K562 (cell line): ENCODE measurements around the gene SLC8A2. TPM values are rescaled to one million over a fixed set of nuclear protein-coding genes. Genes with fewer than 3 reads are reported as not detected.

Experiments used
- ATAC-seq: fragments of 200-7000 bp; cut with Tn5 transposase; 3 replicates; pipeline ENCODE4 v1.9.1; 2020; ENCODE audit warnings: moderate library complexity
- BruUV-seq: library from RNA; stranded (reverse); fragments of 400-500 nt; replicated peaks from 2 replicates; lab custom pipeline; 2021; lab: Mats Ljungman, UMichigan
- CTCF ChIA-PET: fragments of 300-600 bp; formaldehyde crosslinking; extraction: SDS; loops from one replicate; lab custom pipeline; 2021; ENCODE audit warnings: low intra/inter-chr PET ratio; lab: Yijun Ruan, JAX
- POLR2A ChIA-PET: fragments of 300-600, 350-650 bp; sonication (Branson Sonifier 250); formaldehyde crosslinking; extraction: SDS; loops from one replicate; lab custom pipeline; 2021; ENCODE audit warnings: antibody characterized with exemption, inconsistent platforms; lab: Yijun Ruan, JAX
- DNase-seq, 4 experiments: peaks; one replicate each; pipeline versions ENCODE4 v3.0.0 to v3.0.0-alpha.2; 2011 to 2018; ENCODE audit warnings: low spot score in 3 of 4, mixed read lengths in 3 of 4; ENCODE audit errors: extremely low read depth in 1 of 4
- FAIRE-seq: peaks from 2 replicates; lab custom pipeline; 2011; peaks lifted over from hg19 to GRCh38; lab: Jason Lieb, UNC
- H2AFZ ChIP-seq: 2 replicates; pipeline ENCODE4 v1.6.0; 2011; ENCODE audit warnings: low read depth, low read length, control low read depth, inconsistent platforms
- H3K27ac ChIP-seq: fragments of 200-600 bp; 3 replicates; pipeline ENCODE4 v1.8.0; 2011; ENCODE audit warnings: low read depth, mild to moderate bottlenecking, control low read depth, inconsistent platforms, low read length, moderate library complexity, mixed read lengths; ENCODE audit errors: extremely low read depth
- H3K27me3 ChIP-seq, 2 experiments: fragments of 300-600 bp in 1 of 2; 2 replicates in 1 of 2; 3 replicates in 1 of 2; pipeline versions ENCODE4 v1.6.0 to v1.8.0; 2011; ENCODE audit warnings: inconsistent platforms in 2 of 2, low read length in 2 of 2, mild to moderate bottlenecking in 1 of 2, mixed read lengths in 1 of 2, moderate library complexity in 1 of 2; ENCODE audit not compliant: control insufficient read depth in 2 of 2, insufficient read depth in 2 of 2
- H3K36me3 ChIP-seq: fragments of 300-600 bp; 3 replicates; pipeline ENCODE4 v1.8.0; 2011; ENCODE audit warnings: mild to moderate bottlenecking, low read length, inconsistent platforms; ENCODE audit not compliant: control insufficient read depth, insufficient read depth
- H3K4me1 ChIP-seq, 2 experiments: fragments of 200-600 bp in 1 of 2; replicated peaks in 1 of 2; 2 replicates in 1 of 2; 3 replicates in 1 of 2; pipeline versions ENCODE4 v1.5.1 to v1.8.0; 2011; ENCODE audit warnings: inconsistent platforms in 2 of 2, low read length in 2 of 2, mild to moderate bottlenecking in 1 of 2, mixed read lengths in 1 of 2, moderate library complexity in 1 of 2; ENCODE audit not compliant: control insufficient read depth in 2 of 2, insufficient read depth in 2 of 2
- H3K4me2 ChIP-seq: 2 replicates; pipeline ENCODE4 v1.6.1; 2011; ENCODE audit warnings: low read length, control low read depth, inconsistent platforms, mixed read lengths; ENCODE audit not compliant: insufficient read depth
- H3K4me3 ChIP-seq: fragments of 200-600 bp; sonication (generic), shearing (Covaris generic); 2 replicates; pipeline ENCODE4 v1.5.1; 2016; ENCODE audit warnings: control low read depth, inconsistent platforms
- H3K79me2 ChIP-seq: fragments of 200-600 bp; 3 replicates; pipeline ENCODE4 v1.8.0; 2011; ENCODE audit warnings: low read length, inconsistent platforms; ENCODE audit not compliant: control insufficient read depth, insufficient read depth
- H3K9ac ChIP-seq, 2 experiments: 2 replicates each; pipeline versions ENCODE4 v1.6.0 to v1.6.1; 2011; ENCODE audit warnings: low read depth in 2 of 2, low read length in 2 of 2, control low read depth in 1 of 2, inconsistent platforms in 1 of 2, mild to moderate bottlenecking in 1 of 2, mixed read lengths in 1 of 2; ENCODE audit not compliant: insufficient read depth in 1 of 2
- H3K9me1 ChIP-seq: one replicate; pipeline ENCODE4 v1.6.0; 2011; ENCODE audit warnings: inconsistent platforms, mild to moderate bottlenecking, low read length, moderate library complexity; ENCODE audit not compliant: control insufficient read depth, insufficient read depth
- H3K9me3 ChIP-seq: replicated peaks from 2 replicates; pipeline ENCODE4 v1.5.1; 2011; ENCODE audit warnings: low read depth, low read length, inconsistent platforms; ENCODE audit not compliant: control insufficient read depth, insufficient read depth
- H4K20me1 ChIP-seq: replicated peaks from 2 replicates; pipeline ENCODE4 v1.6.1; 2011; ENCODE audit warnings: low read length, inconsistent platforms, mixed read lengths; ENCODE audit not compliant: control insufficient read depth, insufficient read depth
- BMI1 ChIP-seq: fragments of 150-350 bp; IDR thresholded peaks from 2 replicates; pipeline ENCODE4 v1.6.1; 2014; ENCODE audit warnings: low read length
- BRCA1 ChIP-seq, 2 experiments: fragments of 450-650 bp in 1 of 2; sonication (generic) in 1 of 2; formaldehyde crosslinking in 1 of 2; IDR thresholded peaks; 2 replicates each; pipeline versions ENCODE4 v1.5.0 to v1.6.1; 2017 to 2020; ENCODE audit warnings: mild to moderate bottlenecking in 1 of 2, missing genetic modification reagents in 1 of 2
- CHD4 ChIP-seq: fragments of 200-600 bp; sonication (generic); IDR thresholded peaks from 3 replicates; pipeline ENCODE4 v1.6.1; 2012; ENCODE audit warnings: low read depth, mild to moderate bottlenecking, mixed read lengths, low read length, inconsistent platforms; ENCODE audit not compliant: insufficient read depth, insufficient replicate concordance, poor library complexity, severe bottlenecking
- FOXP1 ChIP-seq: sonication (generic); formaldehyde crosslinking; IDR thresholded peaks from 2 replicates; pipeline ENCODE4 v1.8.0; 2022; ENCODE audit warnings: mild to moderate bottlenecking, missing genetic modification reagents
- GABPB1 ChIP-seq: sonication (generic); formaldehyde crosslinking; IDR thresholded peaks from 2 replicates; pipeline ENCODE4 v1.8.0; 2022; ENCODE audit warnings: mild to moderate bottlenecking, missing genetic modification reagents
- HDAC2 ChIP-seq: fragments of 450-650 bp; IDR thresholded peaks from 2 replicates; pipeline ENCODE4 v1.6.1; 2016; ENCODE audit warnings: mild to moderate bottlenecking
- ID3 ChIP-seq, 2 experiments: fragments of 250-450 bp in 1 of 2; fragments of 450-650 bp in 1 of 2; sonication (Bioruptor Pico) in 1 of 2; IDR thresholded peaks; 2 replicates each; pipeline versions ENCODE4 v1.6.1 to v1.8.0; 2016 to 2021; ENCODE audit warnings: mild to moderate bottlenecking in 2 of 2, moderate library complexity in 2 of 2, missing compliant biosample characterization in 1 of 2, missing genetic modification characterization in 1 of 2
- MNT ChIP-seq, 2 experiments: fragments of 450-650 bp; conservative IDR thresholded peaks; 2 replicates each; pipeline ENCODE4 v1.6.1; 2017; ENCODE audit warnings: mild to moderate bottlenecking in 2 of 2, moderate library complexity in 2 of 2
- SRF ChIP-seq, 2 experiments: fragments of 250-450, 450-650 bp in 1 of 2; sonication (Bioruptor Pico) in 1 of 2; sonication (generic) in 1 of 2; formaldehyde crosslinking; IDR thresholded peaks; 2 replicates each; pipeline versions ENCODE4 v1.5.0 to v1.5.1; 2020 to 2022; ENCODE audit warnings: mild to moderate bottlenecking in 1 of 2, missing genetic modification reagents in 1 of 2
- TEAD4 ChIP-seq, 2 experiments: sonication (generic) in 1 of 2; formaldehyde crosslinking in 1 of 2; IDR thresholded peaks; 2 replicates each; pipeline versions ENCODE4 v1.6.1 to v1.8.0; 2012 to 2022; ENCODE audit warnings: borderline replicate concordance in 1 of 2, inconsistent platforms in 1 of 2, low read length in 1 of 2, mild to moderate bottlenecking in 1 of 2, missing genetic modification reagents in 1 of 2
- VEZF1 ChIP-seq: fragments of 200-800 bp; sonication (Bioruptor generic); IDR thresholded peaks from 2 replicates; pipeline ENCODE4 v1.6.1; 2017; ENCODE audit warnings: missing genetic modification characterization, missing compliant biosample characterization
- WGBS: fragments of 100-300 bp; shearing (Covaris generic); methylation state at CpG from one replicate; pipeline ENCODE4 v1.1.6; 2016; ENCODE audit warnings: low coverage, mixed read lengths; ENCODE audit not compliant: insufficient coverage; ENCODE audit errors: missing lambda C conversion rate; 5-methylcytosine and 5-hydroxymethylcytosine counted together
- in situ Hi-C: fragments of 300-500 bp; cut with MboI; formaldehyde crosslinking; loops from 4 replicates; pipeline ENCODE4 v1.15.0; 2018; ENCODE audit warnings: inconsistent platforms, mixed read lengths
- intact Hi-C: fragments of 100-400 bp; cut with micrococcal nuclease; formaldehyde crosslinking; loops from 2 replicates; pipeline ENCODE4 v1.14.2; 2022
- polyA plus RNA-seq, 8 experiments: library from polyadenylated mRNA; depleted of rRNA in 4 of 8; stranded (reverse) in 5 of 8; unstranded in 3 of 8; fragments of >200 nt; fragmentation: Nextera tagmentation in 2 of 8; fragmentation: Illumina TruSeq in 1 of 8; extraction: Ambion mirVana in 2 of 8; extraction: Trizol in 1 of 8; gene quantifications; 2 replicates each; pipeline versions ENCODE4 v1.2.1 to v1.2.3, GENCODE V29; 2011 to 2014; ENCODE audit warnings: inconsistent platforms in 1 of 8, missing spikeins in 1 of 8
- total RNA-seq, 7 experiments: library from RNA; depleted of rRNA in 6 of 7; stranded (reverse); fragments of >200 nt in 6 of 7; fragmentation: Illumina TruSeq in 2 of 7; extraction: Trizol in 2 of 7; gene quantifications; 2 replicates each; pipeline versions ENCODE4 v1.2.1 to v1.2.3, GENCODE V29; 2011 to 2021; ENCODE audit warnings: low replicate concordance in 1 of 7
- TF ChIP-seq, protein P1 (sequence below), 2 experiments: IDR thresholded peaks in 1 of 2; conservative IDR thresholded peaks in 1 of 2; 2 replicates each; pipeline ENCODE4 v1.6.1; 2016; ENCODE audit warnings: low read depth in 2 of 2, mild to moderate bottlenecking in 1 of 2, missing compliant biosample characterization in 1 of 2, missing genetic modification characterization in 1 of 2, moderate library complexity in 1 of 2

SLC8A2 gene
- total and polyA plus RNA-seq, 9 of the 15 experiments (the other 6 are each of a cell fraction or from before 2014, with no cell fraction given), result 0.07 to 0.66 (median 0.24) TPM; not detected in 3

DNA sequence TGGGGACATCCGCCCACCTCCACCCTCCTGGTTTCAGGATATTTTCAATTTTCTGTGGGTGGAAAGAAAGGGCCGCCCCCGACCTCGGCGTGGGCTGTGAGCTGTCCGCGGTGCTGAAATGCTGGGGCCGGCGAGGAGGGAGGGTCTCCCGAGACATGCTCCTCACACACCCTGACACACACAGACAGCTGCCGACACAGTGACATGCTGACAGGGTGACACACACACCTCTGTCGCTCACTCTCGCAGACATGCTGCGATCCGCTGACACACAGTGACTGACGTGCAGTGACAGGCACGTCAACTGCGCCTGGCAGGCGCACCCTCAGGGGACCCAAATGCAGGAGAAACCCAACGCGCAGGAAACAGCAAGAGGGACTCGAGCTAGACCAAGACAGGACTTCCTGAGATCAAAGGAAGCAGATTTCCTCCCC is 27.3 kb downstream of the SLC8A2 start:
- peaks cover 11 to 39% of the 10 kb centered on the region in 2 experiments; a peak in 4 of 5 replicates for H3K4me1 ChIP-seq
- no peak overlapping the region for H3K4me3 ChIP-seq
- in situ Hi-C loops (no loop called here), intact Hi-C loops (loop anchor here (10.0 kb wide), 1 partner anchor 160 kb away; the partner anchor contains the start of gene BICRA)
- H3K36me3 ChIP-seq, result no peaks in the 10 kb centered on the region
- 19% methylated on average over 18 of the region's 22 CpGs for WGBS
- H3K79me2 ChIP-seq, result no peaks in the 10 kb centered on the region
- ATAC-seq (no peak), DNase-seq (peak; percentile 47 to 71 (median 62)), FAIRE-seq (no peak)
- peaks cover 5% of the 10 kb centered on the region for H3K9me1 ChIP-seq
- no peaks in the 10 kb centered on the region for H3K9me3 ChIP-seq
- no peak overlapping the region for H2AFZ ChIP-seq
- H4K20me1 ChIP-seq, result peaks cover 7% of the 10 kb centered on the region; the same call in 1 of the 2 replicates
- peak overlapping the region in 1 of 2 experiments; percentile 4; a peak in 1 of 4 replicates for H3K9ac ChIP-seq
- H3K27ac ChIP-seq, result no peak overlapping the region
- ChIA-PET POLR2A (no interaction called here), CTCF (interaction anchor here (1.4 kb wide), 1 partner anchor 9 kb away, joined by 4 read pairs; no protein-coding TSS in a partner anchor)
- H3K4me2 ChIP-seq, result no peak overlapping the region
- H3K27me3 ChIP-seq, result peaks cover 15 to 34% of the 10 kb centered on the region in 2 experiments; a peak in 4 of 5 replicates
- BruUV-seq, result no TSS peak
- TF ChIP-seq BMI1 (no peak), FOXP1 (CRISPR knock-in tag) (peak; percentile 64; the same call in 1 of the 2 replicates), ID3 (CRISPR knock-in tag; IDR thresholded peaks at IDR 0.05) (no peak), ID3 (tag; IDR thresholded peaks at IDR 0.05) (0 out of 2 replicates have a peak, but pooled peaks have one; percentile 31), TEAD4 (IDR thresholded peaks at IDR 0.05; ENCODE audit: low read length) (peak; percentile 57), TEAD4 (CRISPR knock-in tag; IDR thresholded peaks at IDR 0.05; ENCODE audit: borderline replicate concordance) (peak; percentile 82), BRCA1 (IDR thresholded peaks at IDR 0.05) (no peak), BRCA1 (CRISPR knock-in tag; IDR thresholded peaks at IDR 0.05) (0 out of 2 replicates have a peak, but pooled peaks have one; percentile 38), HDAC2 (peak; percentile 54; the same call in 1 of the 2 replicates), MNT (conservative IDR thresholded peaks at IDR 0.05) (peak; percentile 70 to 81), SRF (CRISPR knock-in tag; IDR thresholded peaks at IDR 0.05) (peak in 1 of 2 experiments; percentile 25; a peak in 1 of 4 replicates), CHD4 (no peak), VEZF1 (peak; percentile 18; the same call in 1 of the 2 replicates), GABPB1 (CRISPR knock-in tag) (peak; percentile 46; the same call in 1 of the 2 replicates)
- TF ChIP-seq, protein P1, sequence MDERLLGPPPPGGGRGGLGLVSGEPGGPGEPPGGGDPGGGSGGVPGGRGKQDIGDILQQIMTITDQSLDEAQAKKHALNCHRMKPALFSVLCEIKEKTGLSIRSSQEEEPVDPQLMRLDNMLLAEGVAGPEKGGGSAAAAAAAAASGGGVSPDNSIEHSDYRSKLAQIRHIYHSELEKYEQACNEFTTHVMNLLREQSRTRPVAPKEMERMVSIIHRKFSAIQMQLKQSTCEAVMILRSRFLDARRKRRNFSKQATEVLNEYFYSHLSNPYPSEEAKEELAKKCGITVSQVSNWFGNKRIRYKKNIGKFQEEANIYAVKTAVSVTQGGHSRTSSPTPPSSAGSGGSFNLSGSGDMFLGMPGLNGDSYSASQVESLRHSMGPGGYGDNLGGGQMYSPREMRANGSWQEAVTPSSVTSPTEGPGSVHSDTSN (CRISPR knock-in tag; IDR thresholded peaks at IDR 0.05; ENCODE audit: low read depth), result 0 out of 2 replicates have a peak, but pooled peaks have one; percentile 4
- TF ChIP-seq, protein P1 (tag; conservative IDR thresholded peaks at IDR 0.05; ENCODE audit: low read depth), result no peak
